ENCODE measurements around the gene CYTH3. TPM values are rescaled to one million over a fixed set of nuclear protein-coding genes. Genes with fewer than 3 reads are reported as not detected.
A peak's percentile ranks its signal among the peaks of the same experiment; 100 is the strongest.

The CYTH3 gene
- total and polyA plus RNA-seq, 8 donors = 3.4 to 12.5 (median 4.5) TPM

GRCh38 chr7:6179620-6180343 lies 92.6 kb downstream of the CYTH3 start:
- no peaks in the 10 kb centered on the region for H3K9me3 ChIP-seq
- DNase-seq (no peak), FAIRE-seq (no peak), ATAC-seq (no peak)
- no peaks in the 10 kb centered on the region for H3K36me3 ChIP-seq
- no peaks in the 10 kb centered on the region for H3K27me3 ChIP-seq
- intact Hi-C loops (cut with DNase I) = no loop called here
- no peak overlapping the region for H3K4me3 ChIP-seq
- WGBS, 2 donors = 86 to 90% methylated on average over 3 of the region's 3 CpGs
- no peak overlapping the region for H3K27ac ChIP-seq
- TF ChIP-seq CTCF (IDR thresholded peaks at IDR 0.05) = no peak
- peaks cover 11 to 14% (median 11%) of the 10 kb centered on the region in 3 donors for H3K4me1 ChIP-seq

- H3K27me3 ChIP-seq = no peaks in the 10 kb centered on the region
- H3K4me1 ChIP-seq = peaks cover 11 to 14% (median 11%) of the 10 kb centered on the region in 3 donors
- DNase-seq = peak in 3 of 6 donors; percentile 42 to 65 (median 44)
- no peaks in the 10 kb centered on the region for H3K9me3 ChIP-seq
- WGBS, 2 donors = 29 to 41% methylated on average over 7 of the region's 7 CpGs
- intact Hi-C loops (cut with DNase I) = no loop called here
- H3K27ac ChIP-seq = peak overlapping the region in 3 of 4 donors; percentile 28 to 73 (median 37)
- TF ChIP-seq CTCF (IDR thresholded peaks at IDR 0.05) = no peak
- no peak overlapping the region for H3K4me3 ChIP-seq
- H3K36me3 ChIP-seq = no peaks in the 10 kb centered on the region
- peak; percentile 70 to 90 (median 84) for ATAC-seq
- no peak for FAIRE-seq
These were observed 94.0 kb downstream of the CYTH3 start for GRCh38 chr7:6178298-6179029.

- peaks cover 11 to 14% (median 11%) of the 10 kb centered on the region in 3 donors for H3K4me1 ChIP-seq
- H3K36me3 ChIP-seq = no peaks in the 10 kb centered on the region
- no peak for FAIRE-seq
- no peak for DNase-seq
- no peak for TF ChIP-seq CTCF (IDR thresholded peaks at IDR 0.05)
- ATAC-seq = no peak
- H3K4me3 ChIP-seq = no peak overlapping the region
- H3K9me3 ChIP-seq = no peaks in the 10 kb centered on the region
- H3K27me3 ChIP-seq = no peaks in the 10 kb centered on the region
- no peak overlapping the region for H3K27ac ChIP-seq
- WGBS, 2 donors = 86 to 91% methylated on average over 4 of the region's 4 CpGs
- intact Hi-C loops (cut with DNase I) = no loop called here
These were observed 96.8 kb downstream of the CYTH3 start for GRCh38 chr7:6175645-6176044.

GRCh38 chr7:6172910-6173295 lies 99.5 kb downstream of the CYTH3 start:
- peak in 1 of 4 donors; percentile 27 for ATAC-seq
- Histone ChIP-seq H3K27me3 (no peaks in the 10 kb centered on the region), H3K4me1 (peaks cover 0 to under 1% (median under 1%) of the 10 kb centered on the region in 3 donors), H3K9me3 (no peaks in the 10 kb centered on the region), H3K4me3 (no peak overlapping the region), H3K27ac (no peak overlapping the region), H3K36me3 (no peaks in the 10 kb centered on the region)
- WGBS, 2 donors = 82 to 86% methylated on average over 14 of the region's 14 CpGs
- intact Hi-C loops (cut with DNase I) = no loop called here
- DNase-seq = no peak
- no peak for FAIRE-seq
- TF ChIP-seq CTCF (IDR thresholded peaks at IDR 0.05) = no peak
